Measurements from ENCODE around the gene RAC3.

The RAC3 gene

DNA sequence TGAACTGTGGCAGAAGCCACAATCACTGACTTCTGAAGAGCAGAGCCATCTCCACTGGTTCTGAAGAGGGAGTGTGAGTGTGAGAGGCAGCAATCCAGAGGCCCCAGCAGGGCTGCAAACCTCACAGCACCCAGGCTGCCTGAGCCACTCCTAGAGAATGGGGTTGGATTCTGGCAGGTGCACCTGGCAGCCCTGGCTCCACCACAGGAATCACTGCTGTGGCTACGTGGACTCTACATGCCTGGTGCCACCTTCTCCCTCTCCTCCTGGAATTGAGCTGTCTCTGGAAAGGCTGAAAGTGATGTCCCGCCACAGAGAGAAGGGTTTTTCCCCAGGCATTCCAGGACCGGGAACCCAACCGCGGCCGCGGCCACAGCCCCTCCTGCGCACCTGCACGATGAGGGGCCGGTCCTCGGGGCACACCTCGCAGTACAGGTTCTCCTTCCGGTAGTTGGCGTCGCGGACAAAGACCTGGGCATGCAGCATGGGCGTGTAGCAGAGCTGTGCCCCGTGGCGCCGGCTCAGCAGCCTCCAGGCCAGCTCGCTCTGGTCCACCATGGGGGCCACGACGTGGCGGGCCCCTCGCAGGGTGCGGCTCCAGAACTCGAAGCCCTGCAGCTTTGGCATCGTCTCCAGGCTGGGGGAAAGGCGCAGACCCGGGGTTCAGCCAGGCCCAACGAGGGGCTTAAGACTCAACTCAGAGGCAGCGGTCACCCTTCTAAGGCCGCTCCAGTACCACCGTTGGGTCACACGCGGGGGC, 33.1 kb downstream of the RAC3 start:
- TF ChIP-seq, protein P1, sequence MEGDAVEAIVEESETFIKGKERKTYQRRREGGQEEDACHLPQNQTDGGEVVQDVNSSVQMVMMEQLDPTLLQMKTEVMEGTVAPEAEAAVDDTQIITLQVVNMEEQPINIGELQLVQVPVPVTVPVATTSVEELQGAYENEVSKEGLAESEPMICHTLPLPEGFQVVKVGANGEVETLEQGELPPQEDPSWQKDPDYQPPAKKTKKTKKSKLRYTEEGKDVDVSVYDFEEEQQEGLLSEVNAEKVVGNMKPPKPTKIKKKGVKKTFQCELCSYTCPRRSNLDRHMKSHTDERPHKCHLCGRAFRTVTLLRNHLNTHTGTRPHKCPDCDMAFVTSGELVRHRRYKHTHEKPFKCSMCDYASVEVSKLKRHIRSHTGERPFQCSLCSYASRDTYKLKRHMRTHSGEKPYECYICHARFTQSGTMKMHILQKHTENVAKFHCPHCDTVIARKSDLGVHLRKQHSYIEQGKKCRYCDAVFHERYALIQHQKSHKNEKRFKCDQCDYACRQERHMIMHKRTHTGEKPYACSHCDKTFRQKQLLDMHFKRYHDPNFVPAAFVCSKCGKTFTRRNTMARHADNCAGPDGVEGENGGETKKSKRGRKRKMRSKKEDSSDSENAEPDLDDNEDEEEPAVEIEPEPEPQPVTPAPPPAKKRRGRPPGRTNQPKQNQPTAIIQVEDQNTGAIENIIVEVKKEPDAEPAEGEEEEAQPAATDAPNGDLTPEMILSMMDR (IDR thresholded peaks at IDR 0.05; ENCODE audit: low read depth, low read length): no peak
- Histone ChIP-seq H3K27me3 (ENCODE audit: insufficient read depth, low read depth, severe bottlenecking) (no peaks in the 10 kb centered on the region), H3K27ac (peak overlapping the region; percentile 72), H3K9me3 (ENCODE audit: severe bottlenecking) (peaks cover 5% of the 10 kb centered on the region), H3K4me3 (ENCODE audit: low read depth, low read length) (peak overlapping the region; percentile 93), H3K36me3 (peaks cover 48% of the 10 kb centered on the region)
- no peak for DNase-seq

DNA sequence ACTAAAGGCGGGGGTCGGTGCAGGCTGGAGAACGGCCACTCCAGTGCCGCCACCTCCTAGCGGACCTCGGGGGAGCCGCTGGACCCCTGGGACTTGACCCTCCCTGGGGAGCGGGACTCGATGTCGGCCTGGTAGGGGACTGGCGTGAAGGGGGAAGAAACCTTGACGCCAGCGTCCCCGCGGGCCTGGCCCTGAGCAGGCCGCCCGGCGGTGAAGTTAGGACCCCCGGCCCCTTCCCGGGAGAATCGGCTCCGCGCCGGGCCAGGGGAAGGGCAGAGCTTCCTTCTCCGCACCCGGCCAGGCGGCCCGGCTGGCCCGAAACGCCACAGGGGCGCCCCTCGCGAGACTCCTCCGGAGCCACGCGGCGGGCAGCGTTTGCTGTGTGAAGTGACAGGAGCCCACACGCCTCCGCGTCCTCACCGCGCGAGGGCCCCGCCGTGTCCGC, 33.7 kb downstream of the RAC3 start:
- Histone ChIP-seq H3K36me3 (peaks cover 42% of the 10 kb centered on the region), H3K4me3 (ENCODE audit: low read depth, low read length) (peak overlapping the region; percentile 93), H3K9me3 (ENCODE audit: severe bottlenecking) (peaks cover 5% of the 10 kb centered on the region), H3K27ac (peak overlapping the region; percentile 72), H3K27me3 (ENCODE audit: insufficient read depth, low read depth, severe bottlenecking) (no peaks in the 10 kb centered on the region)
- TF ChIP-seq, protein P1 (IDR thresholded peaks at IDR 0.05; ENCODE audit: low read depth, low read length): no peak
- DNase-seq: no peak

DNA sequence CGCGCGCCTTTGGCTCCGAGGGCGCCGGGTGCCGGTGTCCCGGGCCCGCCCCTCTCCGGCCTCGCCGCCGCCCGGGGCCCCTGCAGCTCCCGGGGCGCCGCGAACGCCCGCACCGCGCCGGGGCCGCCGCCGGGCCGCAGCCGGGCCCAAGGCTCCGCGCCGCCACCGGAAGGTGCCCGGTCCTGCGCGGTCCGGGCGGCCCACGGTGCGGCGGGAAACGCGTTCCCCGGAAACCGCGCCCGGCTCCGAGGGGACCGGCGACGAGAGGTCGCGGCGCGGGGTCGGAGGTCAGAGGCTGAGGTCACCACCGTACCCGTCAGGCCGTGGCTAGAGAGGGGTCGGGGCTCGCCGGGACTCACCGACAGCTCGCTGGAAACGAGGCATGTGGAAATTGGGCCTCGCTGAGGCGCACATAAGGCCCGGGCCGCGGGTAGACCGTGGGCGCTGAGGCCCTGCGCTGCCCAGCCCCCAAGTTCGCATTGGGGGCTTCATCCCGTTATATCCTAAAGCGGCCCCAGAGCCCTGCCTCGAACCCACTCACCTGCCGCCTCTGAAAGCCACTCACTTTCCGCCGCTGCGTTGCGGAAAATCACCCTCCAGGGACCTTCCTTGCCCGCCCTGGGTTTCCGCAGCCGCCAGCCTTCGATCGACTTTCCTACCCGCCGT, 34.3 kb downstream of the RAC3 start, which contains the start of gene DUS1L:
DUS1L (minus strand) TSS at position 167 of the 666 bp plus-strand sequence. CDS start 745 bp downstream, outside the sequence.
- Histone ChIP-seq H3K27ac (peak within 1 kb of the TSS; percentile 72), H3K27me3 (ENCODE audit: insufficient read depth, low read depth, severe bottlenecking) (no peaks in the 10 kb centered on the region), H3K36me3 (peaks cover 36% of the 10 kb centered on the region), H3K9me3 (ENCODE audit: severe bottlenecking) (peaks cover 5% of the 10 kb centered on the region), H3K4me3 (ENCODE audit: low read depth, low read length) (peak within 1 kb of the TSS; percentile 93)
- TF ChIP-seq, protein P1 (IDR thresholded peaks at IDR 0.05; ENCODE audit: low read depth, low read length): no peak
- no peak for DNase-seq

DNA sequence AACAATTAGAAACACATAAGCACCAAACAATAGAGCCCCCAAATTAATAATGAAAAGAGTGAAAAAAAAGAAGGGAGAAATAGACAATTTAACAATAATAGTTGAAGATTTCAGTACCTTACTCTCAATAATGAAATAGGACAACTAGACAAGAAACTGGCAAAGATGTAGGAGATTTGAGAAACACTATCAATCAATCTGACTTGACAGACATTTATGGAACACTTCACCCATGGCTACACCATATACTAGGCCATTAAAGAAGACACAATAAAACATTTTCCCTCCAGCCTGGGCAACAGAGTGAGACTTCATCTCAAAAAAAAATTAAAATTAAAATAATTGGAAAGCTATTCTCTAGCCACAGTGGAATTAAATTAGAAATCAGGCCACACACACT, 39.1 kb downstream of the RAC3 start:
- no peaks in the 10 kb centered on the region for H3K36me3 ChIP-seq
- TF ChIP-seq, protein P1 (IDR thresholded peaks at IDR 0.05; ENCODE audit: low read depth, low read length): no peak
- no peak overlapping the region for H3K4me3 ChIP-seq (ENCODE audit: low read depth, low read length)
- DNase-seq: no peak
- no peaks in the 10 kb centered on the region for H3K27me3 ChIP-seq (ENCODE audit: insufficient read depth, low read depth, severe bottlenecking)
- H3K27ac ChIP-seq: no peak overlapping the region
- peaks cover 5% of the 10 kb centered on the region for H3K9me3 ChIP-seq (ENCODE audit: severe bottlenecking)

DNA sequence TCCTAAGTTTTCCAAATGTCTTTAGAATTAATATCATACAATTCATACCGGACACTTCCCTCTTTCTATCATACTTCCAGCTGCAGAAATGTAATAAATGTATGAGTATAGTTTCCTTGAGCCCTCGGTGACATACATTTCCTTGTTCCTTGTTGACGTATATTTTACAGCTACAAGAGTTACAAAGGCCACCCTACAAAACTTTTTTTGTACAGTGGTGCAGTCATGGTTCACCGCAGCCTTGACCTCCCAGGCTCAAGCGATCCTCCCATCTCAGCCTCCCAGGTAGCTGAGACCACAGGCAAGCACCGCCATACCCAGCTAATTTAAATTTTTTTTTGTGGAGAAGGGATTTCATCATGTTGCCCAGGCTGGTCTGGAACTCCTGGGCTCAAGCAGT, 41.3 kb downstream of the RAC3 start:
- TF ChIP-seq, protein P1 (IDR thresholded peaks at IDR 0.05; ENCODE audit: low read depth, low read length): no peak
- DNase-seq: no peak

More for the DNA sequence above, 41.3 kb downstream of the RAC3 start:
- no peak overlapping the region for H3K4me3 ChIP-seq (ENCODE audit: low read depth, low read length)
- no peak overlapping the region for H3K27ac ChIP-seq
- H3K9me3 ChIP-seq (ENCODE audit: severe bottlenecking): no peaks in the 10 kb centered on the region
- no peaks in the 10 kb centered on the region for H3K27me3 ChIP-seq (ENCODE audit: insufficient read depth, low read depth, severe bottlenecking)
- peaks cover 16% of the 10 kb centered on the region for H3K36me3 ChIP-seq

All from WERI-Rb-1 (cell line).